Lower leg skin (tissue), 4 donors: ENCODE data around the gene RAD51B. TPM values are rescaled to one million over a fixed set of nuclear protein-coding genes. Genes with fewer than 3 reads are reported as not detected.

Experiments used
- DNase-seq, 2 donors: peaks; one replicate each; pipeline ENCODE4 v3.0.0-alpha.2; 2019; ENCODE audit warnings: low spot score in 2 of 2
- H3K4me3 ChIP-seq: fragments of 200-600 bp; sonication (generic); 2 replicates; pipeline ENCODE4 v1.5.1; 2017; ENCODE audit warnings: mild to moderate bottlenecking, low read depth; ENCODE audit not compliant: poor library complexity, severe bottlenecking
- CTCF ChIP-seq, 3 donors: fragments of 450-650 bp; IDR thresholded peaks; one replicate each; pipeline ENCODE4 v1.5.1; 2016; ENCODE audit warnings: antibody characterized with exemption in 3 of 3, mild to moderate bottlenecking in 3 of 3, moderate library complexity in 2 of 3
- POLR2A ChIP-seq, 2 donors: fragments of 450-650 bp; IDR thresholded peaks; one replicate each; pipeline ENCODE4 v1.6.1; 2016 to 2017; ENCODE audit warnings: antibody characterized with exemption in 2 of 2, mild to moderate bottlenecking in 1 of 2, moderate library complexity in 1 of 2
- WGBS, 2 donors: methylation state at CpG; one replicate each; pipeline ENCODE4 v1.1.5; 2018; 5-methylcytosine and 5-hydroxymethylcytosine counted together
- intact Hi-C: fragments of 100-400 bp; cut with DNase I; formaldehyde crosslinking; loops from one replicate; pipeline ENCODE4 v1.15.0; 2023; ENCODE audit warnings: low total_unique reads
- total RNA-seq, 4 donors: library from RNA; depleted of rRNA; stranded (reverse); fragments of >200 nt; gene quantifications; one replicate each; pipeline ENCODE4 v1.1.0, GENCODE V29; 2016

RAD51B gene
- total RNA-seq, 4 donors from 2014 or later: 6.1 to 27.2 (median 13.6) TPM

GRCh38 chr14:68392393-68393141 lies 573.0 kb downstream of the RAD51B start:
- no peak overlapping the region for H3K4me3 ChIP-seq
- intact Hi-C loops: loop anchor here (10.0 kb wide), 1 partner anchor 72 kb away; no protein-coding TSS in a partner anchor
- TF ChIP-seq POLR2A (IDR thresholded peaks at IDR 0.05) (no peak), CTCF (IDR thresholded peaks at IDR 0.05) (no peak)
- WGBS, 2 donors: 34 to 54% methylated on average over 7 of the region's 7 CpGs
- peak; percentile 68 to 89 for DNase-seq

GRCh38 chr14:68393259-68393658 lies 573.7 kb downstream of the RAD51B start:
- DNase-seq: no peak
- no peak overlapping the region for H3K4me3 ChIP-seq
- TF ChIP-seq CTCF (IDR thresholded peaks at IDR 0.05): no peak
- TF ChIP-seq POLR2A (IDR thresholded peaks at IDR 0.05): no peak
- WGBS, 2 donors: 75 to 89% methylated on average over 7 of the region's 7 CpGs
- intact Hi-C loops: loop anchor here (10.0 kb wide), 1 partner anchor 72 kb away; no protein-coding TSS in a partner anchor

- no peak overlapping the region for H3K4me3 ChIP-seq
- no peak for DNase-seq
- intact Hi-C loops: loop anchor here (10.0 kb wide), 1 partner anchor 71 kb away; no protein-coding TSS in a partner anchor
- TF ChIP-seq POLR2A (IDR thresholded peaks at IDR 0.05): no peak
- TF ChIP-seq CTCF (IDR thresholded peaks at IDR 0.05): no peak
- WGBS, 2 donors: 73 to 79% methylated on average over 5 to 6 of the region's 6 CpGs
Measured at GRCh38 chr14:68394118-68394763, 574.7 kb downstream of the RAD51B start.

- DNase-seq: no peak
- WGBS, 2 donors: 85 to 89% methylated on average over 11 of the region's 11 CpGs
- TF ChIP-seq CTCF (IDR thresholded peaks at IDR 0.05) (no peak), POLR2A (IDR thresholded peaks at IDR 0.05) (no peak)
- intact Hi-C loops: loop anchor here (10.0 kb wide), 1 partner anchor 70 kb away; no protein-coding TSS in a partner anchor
- no peak overlapping the region for H3K4me3 ChIP-seq
Measured at GRCh38 chr14:68394764-68395143, 575.2 kb downstream of the RAD51B start.

- intact Hi-C loops: loop anchor here (10.0 kb wide), 1 partner anchor 69 kb away; no protein-coding TSS in a partner anchor
- peak in 1 of 2 donors; percentile 86 for DNase-seq
- 76 to 83% methylated on average over 4 of the region's 4 CpGs for WGBS, 2 donors
- TF ChIP-seq CTCF (IDR thresholded peaks at IDR 0.05): no peak
- TF ChIP-seq POLR2A (IDR thresholded peaks at IDR 0.05): no peak
- no peak overlapping the region for H3K4me3 ChIP-seq
Measured at GRCh38 chr14:68395604-68396003, 576.0 kb downstream of the RAD51B start.
